Lower leg skin (tissue), 4 donors: Measurements from ENCODE around the gene FAM240B. TPM values are rescaled to one million over a fixed set of nuclear protein-coding genes. Genes with fewer than 3 reads are reported as not detected.

Experiments used
- DNase-seq, 2 donors: peaks; one replicate each; pipeline ENCODE4 v3.0.0-alpha.2; 2019; ENCODE audit warnings: low spot score in 2 of 2
- H3K4me3 ChIP-seq: fragments of 200-600 bp; sonication (generic); 2 replicates; pipeline ENCODE4 v1.5.1; 2017; ENCODE audit warnings: mild to moderate bottlenecking, low read depth; ENCODE audit not compliant: poor library complexity, severe bottlenecking
- POLR2A ChIP-seq, 2 donors: fragments of 450-650 bp; IDR thresholded peaks; one replicate each; pipeline ENCODE4 v1.6.1; 2016 to 2017; ENCODE audit warnings: antibody characterized with exemption in 2 of 2, mild to moderate bottlenecking in 1 of 2, moderate library complexity in 1 of 2
- WGBS, 2 donors: methylation state at CpG; one replicate each; pipeline ENCODE4 v1.1.5; 2018; 5-methylcytosine and 5-hydroxymethylcytosine counted together
- intact Hi-C: fragments of 100-400 bp; cut with DNase I; formaldehyde crosslinking; loops from one replicate; pipeline ENCODE4 v1.15.0; 2023; ENCODE audit warnings: low total_unique reads
- total RNA-seq, 4 donors: library from RNA; depleted of rRNA; stranded (reverse); fragments of >200 nt; gene quantifications; one replicate each; pipeline ENCODE4 v1.1.0, GENCODE V29; 2016
- TF ChIP-seq, protein P1 (sequence below), 3 donors: fragments of 450-650 bp; IDR thresholded peaks; one replicate each; pipeline ENCODE4 v1.5.1; 2016; ENCODE audit warnings: antibody characterized with exemption in 3 of 3, mild to moderate bottlenecking in 3 of 3, moderate library complexity in 2 of 3

The FAM240B gene
- total RNA-seq, 4 donors from 2014 or later, result not detected

DNA sequence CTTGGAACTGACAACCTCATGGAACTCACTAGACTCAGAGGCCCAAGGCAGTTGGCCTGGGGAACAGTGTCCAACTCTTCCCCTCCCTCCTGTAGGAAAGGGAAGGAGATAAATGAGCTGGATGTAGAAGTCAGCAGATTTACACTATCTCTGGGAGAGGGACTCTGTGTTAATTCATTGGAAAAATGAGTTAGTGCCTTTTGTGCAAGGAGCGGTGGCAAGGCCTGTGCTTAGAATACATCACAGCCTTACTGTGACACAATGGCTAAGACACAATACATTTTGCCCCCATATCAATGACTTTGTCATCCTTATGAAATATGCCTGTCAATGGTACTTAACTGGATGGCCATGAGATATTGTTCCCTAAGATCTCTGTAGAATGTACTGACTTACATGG is 28.0 kb upstream of the FAM240B start:
- WGBS, 2 donors, result 96 to 100% methylated on average over 1 of the region's 1 CpG
- no peak overlapping the region for H3K4me3 ChIP-seq
- intact Hi-C loops, result no loop called here
- no peak for TF ChIP-seq POLR2A (IDR thresholded peaks at IDR 0.05)
- TF ChIP-seq, protein P1, sequence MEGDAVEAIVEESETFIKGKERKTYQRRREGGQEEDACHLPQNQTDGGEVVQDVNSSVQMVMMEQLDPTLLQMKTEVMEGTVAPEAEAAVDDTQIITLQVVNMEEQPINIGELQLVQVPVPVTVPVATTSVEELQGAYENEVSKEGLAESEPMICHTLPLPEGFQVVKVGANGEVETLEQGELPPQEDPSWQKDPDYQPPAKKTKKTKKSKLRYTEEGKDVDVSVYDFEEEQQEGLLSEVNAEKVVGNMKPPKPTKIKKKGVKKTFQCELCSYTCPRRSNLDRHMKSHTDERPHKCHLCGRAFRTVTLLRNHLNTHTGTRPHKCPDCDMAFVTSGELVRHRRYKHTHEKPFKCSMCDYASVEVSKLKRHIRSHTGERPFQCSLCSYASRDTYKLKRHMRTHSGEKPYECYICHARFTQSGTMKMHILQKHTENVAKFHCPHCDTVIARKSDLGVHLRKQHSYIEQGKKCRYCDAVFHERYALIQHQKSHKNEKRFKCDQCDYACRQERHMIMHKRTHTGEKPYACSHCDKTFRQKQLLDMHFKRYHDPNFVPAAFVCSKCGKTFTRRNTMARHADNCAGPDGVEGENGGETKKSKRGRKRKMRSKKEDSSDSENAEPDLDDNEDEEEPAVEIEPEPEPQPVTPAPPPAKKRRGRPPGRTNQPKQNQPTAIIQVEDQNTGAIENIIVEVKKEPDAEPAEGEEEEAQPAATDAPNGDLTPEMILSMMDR (IDR thresholded peaks at IDR 0.05), result no peak
- DNase-seq, result no peak

DNA sequence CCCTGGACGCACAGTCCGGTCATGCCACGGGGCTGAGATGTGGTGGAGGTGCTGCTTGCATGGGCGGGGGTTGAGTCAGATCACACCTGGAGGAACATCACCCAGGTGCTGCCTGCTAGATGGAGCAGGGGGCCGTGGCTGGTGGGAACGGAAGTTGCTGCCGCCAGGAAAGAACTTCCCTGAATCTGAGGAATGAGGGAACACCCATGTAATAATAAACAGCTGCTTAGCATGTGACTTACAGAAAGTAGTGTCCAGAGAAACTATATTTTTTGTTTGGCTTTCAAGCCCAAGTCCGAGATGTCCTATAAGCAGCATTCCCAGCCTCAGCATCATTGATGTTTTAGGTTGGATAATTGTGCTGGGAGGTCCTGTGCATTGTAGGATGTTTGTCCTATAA is 27.1 kb upstream of the FAM240B start:
- TF ChIP-seq, protein P1 (IDR thresholded peaks at IDR 0.05), result no peak
- TF ChIP-seq POLR2A (IDR thresholded peaks at IDR 0.05), result no peak
- intact Hi-C loops, result no loop called here
- no peak for DNase-seq
- WGBS, 2 donors, result 56 to 63% methylated on average over 8 of the region's 8 CpGs
- H3K4me3 ChIP-seq, result no peak overlapping the region

DNA sequence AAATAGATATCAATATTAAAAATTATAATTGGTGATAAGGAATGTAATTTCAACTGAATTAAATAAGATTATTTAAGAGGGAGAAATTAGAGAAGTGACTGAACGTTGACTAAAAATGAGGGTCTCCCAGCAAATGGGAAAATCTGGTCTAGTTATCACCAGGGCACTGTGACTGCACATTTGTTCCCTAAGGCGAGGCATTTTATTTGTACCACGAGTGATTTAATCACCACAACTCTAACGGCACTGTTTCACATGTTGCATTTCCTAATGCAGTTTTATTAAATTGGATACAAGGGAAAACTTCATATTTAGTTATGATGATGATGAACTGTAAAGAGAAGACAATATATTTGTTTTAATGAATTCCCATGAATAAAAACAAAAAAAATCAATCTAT is 26.4 kb upstream of the FAM240B start:
- 53 to 59% methylated on average over 4 of the region's 4 CpGs for WGBS, 2 donors
- no peak for DNase-seq
- H3K4me3 ChIP-seq, result no peak overlapping the region
- intact Hi-C loops, result no loop called here
- TF ChIP-seq, protein P1 (IDR thresholded peaks at IDR 0.05), result no peak
- no peak for TF ChIP-seq POLR2A (IDR thresholded peaks at IDR 0.05)

DNA sequence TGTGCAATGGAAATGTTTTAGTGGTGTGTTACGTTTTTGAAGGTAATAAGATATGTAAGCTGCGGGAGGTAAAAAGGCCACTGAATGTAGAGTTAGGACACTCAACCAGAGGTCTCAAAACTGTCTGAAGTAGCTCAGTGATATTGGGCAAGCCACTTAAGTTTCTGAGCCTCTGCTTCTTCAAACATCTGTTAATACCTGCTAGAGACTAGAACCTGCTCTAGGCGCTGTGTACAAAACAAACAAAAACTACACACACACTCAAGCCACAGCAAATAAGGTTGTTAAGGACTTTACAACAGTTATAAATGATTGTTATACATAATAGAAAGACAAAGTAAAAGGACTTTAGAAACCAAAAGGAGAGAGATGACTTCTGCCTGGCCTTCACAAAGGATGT is 24.6 kb upstream of the FAM240B start:
- DNase-seq, result no peak
- no peak for TF ChIP-seq POLR2A (IDR thresholded peaks at IDR 0.05)
- TF ChIP-seq, protein P1 (IDR thresholded peaks at IDR 0.05), result no peak
- 81 to 92% methylated on average over 3 of the region's 3 CpGs for WGBS, 2 donors
- intact Hi-C loops, result no loop called here
- no peak overlapping the region for H3K4me3 ChIP-seq

DNA sequence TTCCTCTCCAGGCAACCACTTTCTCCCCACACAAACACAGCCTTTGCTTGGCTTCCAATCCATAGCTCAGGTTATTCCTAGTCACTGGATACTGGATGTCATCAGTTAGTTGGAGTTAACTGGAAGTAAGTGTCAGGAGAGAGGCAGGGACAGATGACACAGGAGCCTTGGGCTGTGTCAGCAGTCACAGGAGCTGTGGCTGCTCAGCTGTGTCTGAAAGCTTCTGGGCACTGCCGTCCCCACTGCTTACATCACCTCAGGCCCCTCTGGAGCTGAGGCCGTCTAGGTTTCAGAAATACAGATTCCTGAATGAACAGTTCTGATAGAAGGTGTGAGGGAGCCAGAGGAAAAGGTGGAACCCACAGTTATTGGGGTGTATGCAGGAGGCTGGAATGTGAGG is 17.3 kb upstream of the FAM240B start:
- intact Hi-C loops, result no loop called here
- H3K4me3 ChIP-seq, result no peak overlapping the region
- no peak for TF ChIP-seq POLR2A (IDR thresholded peaks at IDR 0.05)
- TF ChIP-seq, protein P1 (IDR thresholded peaks at IDR 0.05), result no peak
- DNase-seq, result no peak
- WGBS, 2 donors, result 68 to 73% methylated on average over 2 of the region's 2 CpGs

DNA sequence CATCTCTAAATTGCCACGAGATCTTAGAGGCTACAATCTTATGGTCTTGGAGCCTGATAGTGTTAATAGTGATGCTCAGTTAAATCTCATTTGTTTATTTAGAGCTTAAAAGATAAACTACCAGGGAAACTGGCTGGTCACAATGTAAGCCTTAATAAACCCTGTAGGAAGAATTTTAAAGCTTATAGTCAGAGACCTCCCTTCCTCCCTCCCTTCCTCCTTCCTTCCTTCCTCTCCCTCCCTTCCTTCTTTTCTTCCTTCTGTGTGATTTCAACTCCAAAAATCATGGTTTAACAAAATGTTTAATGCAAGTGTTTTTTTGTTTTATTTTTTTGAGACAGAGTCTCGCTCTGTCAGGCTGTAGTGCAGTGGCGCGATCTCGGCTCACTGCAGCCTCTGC is 14.9 kb upstream of the FAM240B start:
- no peak for DNase-seq
- 93 to 94% methylated on average over 5 of the region's 5 CpGs for WGBS, 2 donors
- no peak for TF ChIP-seq POLR2A (IDR thresholded peaks at IDR 0.05)
- TF ChIP-seq, protein P1 (IDR thresholded peaks at IDR 0.05), result no peak
- intact Hi-C loops, result no loop called here
- no peak overlapping the region for H3K4me3 ChIP-seq
